Measurements from ENCODE around the gene CD248.
"Not testable (repeated sequence)": the region's sequence is repeated elsewhere in the genome, so short reads cannot be mapped to it uniquely, and the experiment has no call there.

Gene CD248

DNA sequence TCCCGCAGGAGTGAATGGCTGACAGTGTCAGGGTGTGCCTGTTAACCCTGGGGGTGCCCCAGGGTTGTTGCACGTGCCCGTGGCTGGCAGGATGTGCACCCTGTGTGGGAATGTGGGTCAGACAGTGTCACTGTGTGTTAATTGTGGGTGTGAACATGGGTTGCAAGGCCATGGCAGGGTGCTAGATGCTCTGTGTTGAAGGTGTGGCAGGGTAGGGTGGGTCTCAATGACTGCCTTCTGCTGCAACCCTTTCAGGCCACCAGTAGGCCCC, 11.1 kb upstream of the CD248 start:
- no peak for DNase-seq

DNA sequence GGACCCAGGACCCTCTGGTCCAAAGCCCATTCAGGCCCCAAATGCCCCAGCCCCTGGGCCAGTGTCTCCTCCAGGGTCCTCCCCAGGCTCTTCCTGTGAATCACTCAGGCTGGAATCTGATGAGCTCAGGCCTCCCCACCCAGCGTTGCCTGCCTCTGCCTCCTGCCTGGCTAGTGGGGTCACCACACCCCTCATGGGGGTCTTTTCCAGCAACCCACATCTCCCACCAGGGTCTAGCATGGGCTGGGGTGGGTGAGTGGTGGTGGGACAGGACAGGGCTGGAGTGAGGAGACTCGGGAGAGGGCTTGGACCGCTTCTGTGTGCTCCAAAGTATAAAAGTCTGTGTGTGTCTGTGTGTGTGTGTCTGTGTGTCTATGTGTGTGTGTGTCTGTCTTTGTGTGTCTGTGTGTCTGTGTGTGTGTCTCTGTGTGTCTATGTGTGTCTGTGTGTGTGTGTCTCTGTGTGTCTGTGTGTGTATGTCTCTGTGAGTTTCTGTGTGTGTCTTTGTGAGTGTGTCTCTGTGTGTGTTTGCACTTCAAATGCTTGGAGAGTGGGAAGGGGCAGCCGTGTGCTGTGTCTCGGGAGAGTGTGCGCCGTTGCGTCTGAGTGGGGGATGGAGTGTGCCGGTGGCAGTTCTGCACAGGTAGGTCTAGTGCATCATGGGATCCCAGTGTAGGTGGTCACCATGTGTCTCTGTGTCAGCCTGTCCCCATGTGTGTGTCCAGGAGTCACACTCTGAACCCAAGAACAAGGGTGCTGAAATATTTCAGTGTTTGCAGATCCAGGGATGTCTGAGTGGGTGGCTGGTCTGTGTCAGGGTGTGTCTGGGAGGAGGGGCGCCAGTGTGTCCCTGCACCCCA, 10.6 kb upstream of the CD248 start:
- DNase-seq, result peak; percentile 14

DNA sequence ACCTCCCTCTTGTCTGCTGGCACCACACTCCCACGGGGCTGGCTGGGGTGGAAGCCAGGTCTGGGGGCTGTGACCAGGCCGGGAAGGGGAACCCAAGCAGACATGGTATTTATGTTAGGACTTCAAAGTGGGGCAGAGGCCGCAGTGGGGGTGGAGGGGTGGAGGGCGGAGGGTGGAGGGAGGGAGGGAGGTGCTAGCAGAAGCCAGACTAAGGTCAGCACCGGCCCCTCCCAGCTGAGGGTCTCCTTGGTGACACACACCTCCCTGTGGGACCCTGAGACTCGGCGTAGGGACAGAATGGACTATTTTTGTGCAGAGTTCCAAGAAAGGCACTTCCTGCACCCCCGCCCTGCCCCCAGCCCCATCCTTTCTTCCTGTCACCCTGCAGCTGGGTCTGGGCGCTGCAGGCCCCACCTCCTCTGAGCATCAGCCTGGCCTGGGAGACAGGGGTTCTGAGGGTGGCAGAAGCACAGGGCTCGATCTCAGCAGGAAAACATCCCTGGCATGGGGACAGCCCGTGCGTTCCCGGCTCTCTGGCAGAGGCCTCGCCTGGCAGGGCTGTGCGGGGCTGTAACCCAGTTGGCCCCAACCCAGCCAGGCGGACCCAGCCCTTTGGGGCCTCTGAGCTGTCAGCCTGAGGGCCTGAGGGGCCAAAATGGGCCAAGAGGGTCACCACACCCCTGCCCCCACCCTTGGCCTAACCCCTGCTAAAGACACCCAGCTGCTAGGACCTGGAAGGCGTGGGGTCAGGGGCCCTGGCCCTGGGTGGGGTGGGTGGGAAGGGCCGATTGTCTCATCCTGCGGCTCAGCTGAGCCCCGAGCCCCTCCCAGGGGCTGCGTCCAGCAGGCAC, 9.6 kb upstream of the CD248 start:
- DNase-seq, result no peak

DNA sequence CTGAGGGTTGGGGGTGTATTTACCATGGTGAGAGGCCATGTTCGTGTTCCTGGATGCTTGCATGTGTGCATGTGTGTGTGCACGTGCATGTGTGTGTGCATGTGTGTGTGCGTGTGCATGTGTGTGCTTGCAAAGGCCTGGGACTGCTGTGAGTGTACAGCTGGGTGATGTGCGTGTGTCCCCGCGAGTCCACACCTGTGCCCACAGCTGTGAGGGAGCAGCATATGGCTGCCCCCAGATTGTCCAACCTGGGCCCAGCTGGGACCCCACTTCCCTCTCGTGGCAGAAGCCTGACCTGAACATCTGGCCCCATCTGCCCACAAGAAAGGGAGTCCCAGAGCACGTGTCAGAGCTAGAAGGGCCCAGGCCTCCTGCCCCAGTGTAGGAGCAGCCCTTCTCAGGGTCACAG, 8.4 kb upstream of the CD248 start:
- DNase-seq, result no peak

DNA sequence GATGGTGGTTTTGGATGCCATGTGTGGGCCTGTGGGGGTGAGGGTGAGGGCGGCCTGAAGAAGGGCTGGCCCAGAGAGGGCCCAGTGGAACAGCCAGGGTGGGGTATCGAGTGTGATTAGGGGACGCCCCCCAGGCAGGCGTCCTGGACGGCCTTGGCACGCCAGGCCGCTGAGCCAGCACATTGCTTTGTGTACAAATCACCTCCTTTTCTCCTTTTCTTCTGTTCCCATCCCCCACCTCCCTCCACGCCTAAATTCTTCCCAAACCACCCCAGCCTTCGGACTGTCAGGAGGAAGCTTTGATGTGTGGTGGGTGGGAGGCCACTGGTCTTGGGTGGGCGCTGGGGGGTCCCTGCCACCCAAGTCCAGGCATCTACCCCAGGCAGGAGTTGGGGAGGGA, 7.8 kb upstream of the CD248 start:
- DNase-seq, result no peak

DNA sequence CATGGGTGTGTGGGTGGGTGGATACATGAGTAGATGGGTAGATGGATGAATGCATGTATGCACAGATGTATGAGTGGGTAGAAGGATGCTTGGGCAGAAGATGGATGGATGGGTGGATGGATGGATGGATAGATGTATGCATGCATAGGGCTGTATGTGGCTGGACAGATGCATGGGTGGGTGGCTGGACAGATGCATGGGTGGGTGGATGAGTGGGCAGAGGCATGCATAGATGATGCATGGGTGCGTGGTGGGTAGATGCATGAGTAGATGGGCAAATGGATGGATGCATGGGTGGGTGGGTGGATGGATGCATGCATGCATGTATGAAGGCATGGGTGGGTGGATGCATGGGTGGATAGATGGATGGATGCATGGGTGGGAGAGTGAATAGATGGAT, 6.8 kb upstream of the CD248 start:
- no peak for DNase-seq

DNA sequence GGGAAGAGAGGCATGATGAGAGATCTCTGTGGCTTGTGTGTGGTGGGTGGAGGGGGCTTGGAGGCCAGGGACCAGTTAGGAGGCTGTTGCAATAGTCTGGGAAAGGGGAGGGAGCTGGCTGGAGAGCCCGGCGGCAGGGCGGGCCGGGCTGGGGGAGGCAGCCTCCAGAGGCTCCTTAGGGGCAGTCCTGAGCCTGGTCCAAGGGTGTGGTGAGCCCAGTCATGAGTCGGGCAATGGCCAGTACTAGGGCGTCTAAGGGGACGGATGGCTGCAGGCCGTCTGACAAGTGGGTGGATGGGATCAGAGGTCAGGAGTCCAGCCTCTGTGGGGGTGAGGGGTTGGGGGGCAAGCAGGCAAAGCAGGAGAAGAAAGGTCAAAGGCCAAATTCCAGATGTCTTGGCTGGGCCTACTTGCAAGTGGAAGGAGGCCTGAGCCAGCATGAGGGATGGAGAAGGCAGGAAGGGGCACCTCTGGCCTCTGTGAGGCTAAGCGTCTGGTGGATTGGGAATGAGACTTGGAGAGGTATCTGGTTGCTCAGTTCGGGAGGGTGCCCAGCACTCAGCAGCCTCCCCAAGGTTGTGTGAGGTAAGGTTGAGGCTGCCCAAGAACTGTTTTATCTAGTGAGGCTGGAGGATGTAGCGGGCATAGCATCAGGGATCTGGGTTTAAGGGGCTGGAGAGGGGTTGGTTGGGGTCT, 6.0 kb upstream of the CD248 start:
- DNase-seq, result no peak

DNA sequence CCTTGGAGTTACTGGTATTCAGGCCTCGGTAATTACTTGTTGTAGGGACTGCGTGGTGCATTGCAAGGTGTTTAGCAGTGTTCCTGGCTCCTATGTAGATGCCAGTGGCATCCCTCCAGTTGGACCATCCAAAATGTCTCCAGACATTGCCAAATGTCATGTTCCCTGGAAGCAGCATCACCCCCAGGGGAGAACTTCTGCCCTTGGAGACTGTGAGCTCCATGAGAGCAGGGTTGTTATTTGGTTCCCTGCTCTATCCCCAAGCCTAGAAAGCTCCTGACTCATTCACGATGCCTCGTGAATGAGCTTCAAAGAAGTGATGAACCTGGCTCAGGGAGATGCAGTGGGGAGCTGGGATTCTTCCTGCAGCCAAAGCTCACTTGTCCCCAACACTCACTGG, 4.8 kb upstream of the CD248 start:
- DNase-seq, result no peak

DNA sequence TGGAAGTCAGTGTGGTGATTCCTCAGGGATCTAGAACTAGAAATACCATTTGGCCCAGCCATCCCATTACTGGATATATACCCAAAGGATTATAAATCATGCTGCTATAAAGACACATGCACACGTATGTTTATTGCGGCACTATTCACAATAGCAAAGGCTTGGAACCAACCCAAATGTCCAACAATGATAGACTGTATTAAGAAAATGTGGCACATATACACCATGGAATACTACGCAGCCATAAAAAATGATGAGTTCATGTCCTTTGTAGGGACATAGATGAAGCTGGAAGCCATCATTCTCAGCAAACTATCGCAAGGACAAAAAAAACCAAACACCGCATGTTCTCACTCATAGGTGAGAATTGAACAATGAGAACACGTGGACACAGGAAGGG, 3.9 kb upstream of the CD248 start:
- DNase-seq, result not testable (repeated sequence)

DNA sequence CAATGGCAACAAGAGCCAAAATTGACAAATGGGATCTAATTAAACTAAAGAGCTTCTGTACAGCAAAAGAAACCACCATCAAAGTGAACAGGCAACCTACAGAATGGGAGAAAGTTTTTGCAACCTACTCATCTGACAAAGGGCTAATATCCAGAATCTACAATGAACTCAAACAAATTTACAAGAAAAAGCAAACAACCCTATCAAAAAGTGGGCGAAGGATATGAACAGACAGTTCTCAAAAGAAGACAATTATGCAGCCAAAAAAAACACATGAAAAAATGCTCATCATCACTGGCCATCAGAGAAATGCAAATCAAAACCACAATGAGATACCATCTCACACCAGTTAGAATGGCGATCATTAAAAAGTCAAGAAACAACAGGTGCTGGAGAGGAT, 3.4 kb upstream of the CD248 start:
- not testable (repeated sequence) for DNase-seq

DNA sequence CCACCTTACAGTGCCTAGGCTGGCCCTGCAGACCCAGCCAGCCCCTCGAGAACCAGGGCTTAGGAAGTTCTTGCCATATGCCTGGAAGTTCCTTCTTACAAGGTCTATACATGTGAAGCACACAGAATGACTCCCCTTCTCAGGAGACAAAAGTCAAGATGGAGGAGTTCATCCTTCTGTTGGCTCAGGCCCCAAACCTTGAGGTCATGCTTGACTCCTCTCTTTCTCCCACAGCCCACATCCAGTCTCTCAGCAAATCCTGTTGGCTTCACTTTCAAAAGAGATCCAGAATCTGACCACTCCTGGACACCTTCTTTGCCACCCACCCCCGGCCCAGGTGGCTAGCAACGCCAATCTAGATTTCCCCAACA, 1.7 kb upstream of the CD248 start:
- no peak for DNase-seq

DNA sequence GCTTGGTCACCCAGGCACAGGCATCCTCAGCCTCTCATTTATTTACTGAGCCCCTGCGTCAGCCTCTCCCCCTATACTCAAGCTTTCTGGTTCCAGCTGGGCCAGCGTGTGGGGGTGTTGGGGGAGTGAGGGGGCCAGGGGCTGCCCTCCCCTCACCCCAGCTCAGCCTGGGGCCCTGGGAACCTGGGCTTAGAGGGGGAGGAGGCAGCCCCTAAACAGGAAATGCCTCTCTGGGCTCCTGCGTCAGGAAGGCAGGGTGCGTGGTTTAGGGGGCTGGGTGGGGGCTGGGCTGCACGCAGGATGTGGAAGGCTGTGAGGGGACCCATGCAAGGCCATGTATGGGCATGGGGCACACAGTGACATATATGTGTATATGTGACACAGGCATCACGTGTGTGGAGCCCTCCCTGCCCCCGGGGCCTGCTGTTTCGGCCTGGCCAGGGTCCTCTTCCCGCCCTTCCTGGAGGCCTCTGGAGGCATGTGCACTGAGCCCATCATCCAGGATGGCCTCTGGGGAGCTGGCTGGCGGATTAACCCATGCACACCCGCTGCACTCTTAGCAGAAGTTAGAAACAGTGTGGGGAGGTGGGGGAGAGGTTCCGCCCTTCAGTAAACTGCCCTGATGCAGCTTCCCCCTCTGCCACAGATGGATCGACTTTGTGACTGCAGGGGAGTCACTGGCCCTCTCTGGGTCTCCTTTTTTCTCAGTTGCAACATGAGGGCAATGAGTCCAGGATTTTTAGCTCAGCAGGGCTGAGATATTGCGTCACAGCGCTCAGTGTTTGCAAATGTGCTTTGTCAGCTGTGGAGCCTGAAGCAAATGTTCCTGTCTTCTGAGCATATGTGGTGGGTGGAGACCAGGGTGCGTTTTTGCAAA, 1.1 kb upstream of the CD248 start:
- no peak for DNase-seq

DNA sequence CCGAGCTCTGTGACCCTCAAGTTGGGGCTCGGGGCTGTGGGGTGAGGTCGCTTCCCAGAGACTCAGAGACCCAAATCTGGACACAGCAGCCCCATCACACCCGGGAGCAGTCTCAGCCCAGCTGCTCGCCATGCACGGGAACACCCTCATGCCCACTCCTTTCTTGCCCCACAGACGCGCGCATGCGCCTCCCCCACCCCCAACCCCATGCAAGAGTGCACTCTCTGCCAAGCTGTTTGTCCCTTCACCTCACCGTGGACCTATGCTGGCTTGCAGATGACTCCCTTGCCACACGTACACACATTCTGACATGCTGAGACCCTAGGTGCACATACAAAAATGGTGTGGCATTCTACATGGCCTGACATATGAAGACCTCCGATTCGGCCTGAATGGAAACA, 478 bp upstream of the CD248 start:
- no peak for DNase-seq

DNA sequence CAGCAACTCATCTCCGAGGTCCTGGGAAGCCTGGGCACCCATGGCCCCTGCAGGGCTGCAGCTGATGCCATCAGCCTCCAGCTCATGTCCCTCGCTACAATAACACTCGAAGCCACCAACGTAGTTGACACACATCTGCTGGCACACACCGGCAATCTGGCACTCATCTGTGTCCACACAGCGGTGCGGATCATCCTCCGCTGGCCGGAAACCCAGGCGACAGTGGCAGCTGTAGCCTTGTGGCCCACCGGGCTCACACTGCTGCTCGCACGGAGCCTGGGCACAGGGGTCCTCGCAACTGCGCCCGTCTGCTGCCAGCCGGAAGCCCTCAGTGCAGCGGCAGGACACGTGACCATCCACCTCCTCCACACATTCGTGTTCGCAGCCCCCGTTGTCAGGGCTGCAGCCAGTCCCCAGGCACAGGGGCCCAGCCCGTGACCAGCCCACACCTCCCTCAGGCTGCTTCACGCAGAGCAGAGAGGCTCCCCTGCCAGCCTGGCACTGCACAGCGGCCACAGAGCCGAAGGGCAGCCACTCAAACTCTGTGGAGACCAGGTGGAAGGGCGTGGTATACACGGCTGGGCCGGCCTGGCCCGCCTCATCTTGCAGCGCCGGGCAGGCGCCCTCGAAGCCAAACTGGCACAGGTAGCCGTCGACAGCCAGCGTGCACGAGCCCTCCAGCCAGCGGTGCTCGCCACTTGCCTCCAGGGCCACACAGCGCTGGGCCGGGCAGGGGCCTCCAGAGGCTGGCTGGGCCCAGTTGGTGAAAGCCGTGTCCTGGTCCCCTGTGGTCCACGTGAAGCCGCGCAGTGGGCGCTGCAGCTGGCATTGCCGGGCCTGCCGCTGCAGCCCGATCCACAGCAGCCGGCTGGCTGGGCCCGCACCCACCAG, 678 bp downstream of the CD248 start:
- no peak for DNase-seq

DNA sequence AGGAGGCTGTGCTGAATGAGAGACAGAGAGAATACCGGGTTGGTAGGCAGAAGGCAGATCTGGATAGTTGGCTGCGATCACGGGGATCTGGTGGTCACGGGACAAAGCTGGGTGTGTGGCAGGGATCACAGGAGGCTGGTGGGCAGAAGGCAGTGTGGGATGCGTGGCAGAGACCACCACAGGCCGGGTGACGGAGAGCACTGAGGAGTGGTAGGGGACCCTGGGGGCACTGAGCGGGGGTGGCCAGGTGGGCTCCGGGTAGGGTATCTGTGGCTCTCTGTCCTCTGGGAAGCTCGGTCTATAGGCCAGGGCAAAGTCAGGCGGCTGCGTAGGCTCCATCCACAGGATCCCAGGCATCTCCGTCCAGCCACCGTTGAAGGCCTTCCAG, 1.4 kb downstream of the CD248 start:
- no peak for DNase-seq

DNA sequence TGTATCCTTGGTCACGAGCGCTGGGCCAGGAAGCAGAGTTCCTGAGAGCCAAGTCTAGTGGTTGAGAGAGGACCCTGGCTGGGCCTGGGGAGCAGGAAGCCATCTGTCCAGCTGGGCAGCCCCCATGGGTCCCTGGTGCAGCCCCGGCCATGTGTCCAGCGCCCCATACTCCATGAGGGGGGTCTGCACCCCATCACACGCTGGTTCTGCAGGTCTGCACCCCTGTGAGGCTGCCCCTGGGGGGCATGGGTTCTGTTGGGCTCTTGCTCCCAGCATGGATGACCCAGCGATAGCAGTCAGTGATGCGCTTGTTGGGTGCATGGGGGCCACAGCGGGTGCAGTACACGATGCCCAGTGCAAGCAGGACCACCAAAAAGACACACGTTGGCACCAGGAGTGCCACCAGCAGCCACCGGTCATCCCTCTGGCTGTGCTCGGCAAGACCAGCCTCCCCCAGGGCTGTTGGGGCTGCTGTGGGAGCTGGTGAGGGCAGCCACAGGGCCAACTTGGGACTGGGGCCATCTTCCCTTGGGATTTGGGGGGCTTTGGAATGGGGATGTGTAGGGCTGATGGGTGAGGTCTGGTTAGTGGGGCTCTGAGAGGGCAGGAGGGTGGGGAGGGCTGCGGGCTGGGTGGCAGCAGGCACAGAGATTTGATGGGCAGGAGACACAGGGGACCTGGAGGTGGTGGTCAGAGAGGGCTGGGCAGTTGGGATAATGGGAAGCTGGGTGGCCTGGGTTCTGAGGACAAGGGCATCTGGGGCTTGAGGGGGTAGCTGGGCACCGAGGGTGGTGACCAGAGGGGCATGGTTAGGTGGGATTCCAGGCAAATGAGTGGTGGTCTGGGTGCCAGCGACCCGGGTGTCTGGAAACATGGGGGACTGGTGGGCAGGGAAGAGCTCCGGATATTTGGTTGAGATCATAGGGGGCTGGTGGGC, 2.0 kb downstream of the CD248 start:
- no peak for DNase-seq

DNA sequence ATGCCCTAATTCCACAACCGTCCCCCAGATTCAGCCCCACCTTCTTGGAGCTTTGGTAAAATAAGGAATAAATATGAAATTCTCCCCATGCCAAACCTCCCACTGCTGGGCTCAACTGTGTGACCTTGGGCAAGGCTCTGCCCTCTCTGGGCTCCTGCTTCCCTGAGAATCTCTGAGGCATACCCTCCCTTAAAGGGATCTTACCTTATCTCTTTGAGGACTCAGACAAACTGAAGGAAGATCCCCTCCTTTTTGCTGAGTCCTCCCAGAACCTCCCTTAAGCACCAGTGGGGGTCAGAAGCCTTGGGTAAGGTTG, 2.7 kb downstream of the CD248 start:
- no peak for DNase-seq

DNA sequence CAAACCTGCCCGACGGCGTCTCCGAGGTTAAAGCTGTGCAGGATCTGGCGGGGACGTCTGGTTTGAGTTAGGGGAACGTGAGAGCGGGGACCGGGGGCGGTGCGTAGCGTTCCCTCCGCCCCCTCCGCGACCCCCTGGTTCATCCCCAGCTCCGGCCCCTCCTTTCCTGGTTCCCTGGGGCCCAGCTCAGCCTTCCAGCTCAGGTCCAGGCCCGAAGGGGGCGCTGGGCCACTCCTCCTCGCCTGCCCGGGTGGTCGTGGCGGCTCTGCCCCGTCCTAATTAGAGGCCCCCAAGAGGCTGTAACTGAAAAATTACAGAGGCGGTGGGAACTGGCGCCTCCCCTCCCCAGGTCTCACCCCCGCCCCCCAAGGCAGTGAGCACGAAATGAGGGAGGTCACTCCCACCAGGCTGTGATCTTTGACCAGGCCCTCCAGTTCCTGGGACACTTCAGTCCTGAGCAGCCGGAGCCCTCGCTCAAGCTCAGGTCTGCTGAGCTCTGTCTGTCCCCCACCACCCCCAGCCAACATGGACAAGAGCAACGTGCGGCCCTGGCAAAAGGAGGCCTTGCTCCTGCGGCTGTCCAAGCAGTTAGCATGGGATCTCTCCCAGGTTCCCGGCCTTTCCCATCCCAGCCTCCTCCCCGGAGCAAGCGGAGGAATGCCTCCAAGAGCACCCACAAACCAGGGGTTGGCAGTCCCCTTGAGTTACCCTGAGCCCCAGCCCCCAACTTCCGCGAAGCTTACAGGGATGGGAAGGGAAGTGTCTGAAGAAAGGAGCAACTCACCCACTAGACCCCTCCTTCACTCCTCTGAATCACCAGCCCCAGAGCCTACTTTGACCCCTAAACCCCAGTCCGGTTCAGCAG, 3.3 kb downstream of the CD248 start:
- DNase-seq, result no peak

DNA sequence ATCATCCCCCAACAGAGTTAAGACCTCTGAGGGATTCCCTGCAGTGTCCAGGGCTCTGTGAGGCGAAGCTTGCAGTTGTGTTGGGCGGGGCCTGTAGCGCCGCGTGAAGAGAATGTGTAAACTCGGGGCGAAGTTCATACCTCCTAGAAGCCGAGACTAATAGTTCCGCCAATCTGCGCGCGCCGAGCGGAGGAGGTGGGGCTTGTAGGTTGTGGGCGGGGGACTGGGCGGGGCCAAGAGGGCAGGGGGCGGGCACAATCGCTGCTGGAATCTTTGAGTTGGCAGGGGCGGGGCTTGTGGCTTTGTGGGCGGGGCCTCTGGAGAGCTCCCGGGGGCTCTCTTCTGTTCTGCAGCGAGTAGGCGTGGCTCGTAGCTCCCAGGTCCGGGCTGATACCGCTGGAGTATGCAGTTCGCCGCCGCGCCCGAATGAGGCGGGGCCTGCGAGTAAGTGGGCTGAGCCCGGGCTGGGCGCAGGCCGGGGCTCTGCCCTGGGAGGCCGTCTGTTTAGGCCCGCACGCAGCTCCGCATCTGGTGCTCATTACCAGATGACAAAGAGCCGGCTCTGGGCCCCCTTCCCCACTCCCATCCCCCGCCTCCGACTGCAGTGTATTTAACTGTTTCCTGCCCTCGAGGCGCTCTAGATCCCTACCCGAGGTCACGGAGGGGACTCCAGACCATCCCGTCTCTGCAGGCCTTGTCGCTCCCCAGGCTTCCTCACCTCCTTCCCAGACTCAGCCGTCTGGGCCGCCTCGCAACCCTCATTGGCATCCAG, 4.1 kb downstream of the CD248 start:
- DNase-seq, result peak; percentile 94
